Type B pancreatic cell (in vitro differentiated cells): Measurements from ENCODE around the gene NANOS1. TPM values are rescaled to one million over a fixed set of nuclear protein-coding genes. Genes with fewer than 3 reads are reported as not detected.

ENCODE experiments used
- DNase-seq: peaks from one replicate; pipeline ENCODE4 v3.0.0; 2021; ENCODE audit warnings: mixed read lengths; ENCODE audit not compliant: unreplicated experiment; ENCODE audit errors: extremely low spot score
- H3K27ac Mint-ChIP-seq: 2 replicates; pipeline ENCODE4 v1.8.0; 2021; ENCODE audit warnings: mild to moderate bottlenecking, mixed read lengths
- H3K27me3 Mint-ChIP-seq: 2 replicates; pipeline ENCODE4 v1.8.0; 2021; ENCODE audit warnings: mixed read lengths
- H3K36me3 Mint-ChIP-seq: 2 replicates; pipeline ENCODE4 v1.8.0; 2021; ENCODE audit warnings: mixed read lengths
- H3K4me1 Mint-ChIP-seq: one replicate; pipeline ENCODE4 v1.8.0; 2021; ENCODE audit warnings: mixed read lengths; ENCODE audit not compliant: unreplicated experiment
- H3K4me3 Mint-ChIP-seq: 2 replicates; pipeline ENCODE4 v1.8.0; 2021; ENCODE audit warnings: mild to moderate bottlenecking, mixed read lengths
- H3K9me3 Mint-ChIP-seq: 2 replicates; pipeline ENCODE4 v1.8.0; 2021; ENCODE audit warnings: mixed read lengths
- CTCF ChIP-seq: fragments of 200-600 bp; sonication (generic); conservative IDR thresholded peaks from 2 replicates; pipeline ENCODE4 v1.5.0; 2021; ENCODE audit warnings: antibody characterized with exemption, mild to moderate bottlenecking
- long read RNA-seq: library from polyadenylated mRNA; unstranded; transcript quantifications from one replicate; pipeline ENCODE4 v2.0.0, GENCODE V29; 2020
- total RNA-seq: library from RNA; stranded (reverse); gene quantifications from 2 replicates; pipeline ENCODE4 v1.2.1, GENCODE V29; 2021; ENCODE audit warnings: low replicate concordance

Gene NANOS1
- total RNA-seq, result 10.1 and 14.4 TPM in 2 replicates
- long read RNA-seq, partial matches to known transcripts, result 0 of 2 reads
- long read RNA-seq, other reads (novel, unspliced or antisense), result 0 of 2 reads

- no peak for TF ChIP-seq CTCF
- H3K36me3 Mint-ChIP-seq, result peaks cover 19% of the 10 kb centered on the region
- H3K4me3 Mint-ChIP-seq, result peak within 1 kb of the TSS; percentile 85
- H3K27ac Mint-ChIP-seq, result peak within 1 kb of the TSS; percentile 29
- no peaks in the 10 kb centered on the region for H3K9me3 Mint-ChIP-seq
- peaks cover 4% of the 10 kb centered on the region for H3K27me3 Mint-ChIP-seq
- peak; percentile 75 for DNase-seq
- H3K4me1 Mint-ChIP-seq, result peaks cover 6% of the 10 kb centered on the region
Measured at GRCh38 chr10:119029613-119030420, at the start of gene NANOS1. Gene NANOS1 (plus strand): TSS chr10:119029714. CDS start chr10:119029802, 88 bp downstream.

- no peaks in the 10 kb centered on the region for H3K27me3 Mint-ChIP-seq
- no peak for DNase-seq
- H3K4me1 Mint-ChIP-seq, result peaks cover 6% of the 10 kb centered on the region
- peaks cover 4% of the 10 kb centered on the region for H3K9me3 Mint-ChIP-seq
- no peaks in the 10 kb centered on the region for H3K36me3 Mint-ChIP-seq
- H3K27ac Mint-ChIP-seq, result no peak overlapping the region
- no peak for TF ChIP-seq CTCF
- H3K4me3 Mint-ChIP-seq, result no peak overlapping the region
Measured at GRCh38 chr10:118980135-118980865, 49.2 kb upstream of the NANOS1 start.

DNA sequence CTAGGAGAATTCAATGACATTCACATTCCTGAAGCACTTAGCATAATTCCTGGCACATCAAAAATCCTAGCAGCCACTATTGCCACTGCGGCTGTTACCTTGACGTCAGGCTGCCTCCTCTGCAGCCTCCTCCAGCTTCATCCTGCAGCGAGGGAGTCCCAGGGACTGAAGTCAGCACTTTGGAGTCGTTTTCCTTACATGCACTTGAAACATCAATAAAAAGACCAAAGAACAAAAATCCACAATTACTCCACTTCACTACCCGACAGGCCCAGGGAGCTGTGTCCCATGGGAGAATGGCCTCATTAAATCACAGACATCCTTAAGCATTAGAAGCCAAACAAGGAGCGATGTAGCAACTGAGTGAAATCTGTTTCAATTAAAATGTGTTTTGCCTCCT, 48.6 kb upstream of the NANOS1 start:
- Mint-ChIP-seq H3K27me3 (no peaks in the 10 kb centered on the region), H3K36me3 (no peaks in the 10 kb centered on the region), H3K27ac (no peak overlapping the region), H3K9me3 (peaks cover 4% of the 10 kb centered on the region), H3K4me3 (no peak overlapping the region), H3K4me1 (peaks cover 6% of the 10 kb centered on the region)
- DNase-seq, result no peak
- no peak for TF ChIP-seq CTCF

DNA sequence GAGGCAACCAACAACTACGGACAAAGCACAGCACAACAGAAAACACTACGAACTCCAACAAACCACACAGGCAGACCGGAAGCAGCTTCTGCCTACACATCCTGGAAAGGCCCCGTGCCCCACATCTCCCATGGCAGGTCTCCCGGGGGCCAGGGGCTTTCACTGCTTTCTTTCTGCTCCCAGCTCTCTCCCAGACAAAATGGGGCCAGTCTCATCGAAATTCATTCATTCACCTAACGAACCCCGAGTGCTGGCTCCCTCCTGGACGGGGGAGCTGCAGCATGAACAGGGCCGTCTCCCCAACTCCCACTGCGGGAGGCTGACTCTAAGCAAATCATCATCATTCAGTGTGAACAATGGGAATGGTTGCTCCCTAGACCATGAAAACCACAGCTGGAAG, 47.6 kb upstream of the NANOS1 start:
- no peak overlapping the region for H3K4me3 Mint-ChIP-seq
- no peaks in the 10 kb centered on the region for H3K27me3 Mint-ChIP-seq
- no peaks in the 10 kb centered on the region for H3K36me3 Mint-ChIP-seq
- TF ChIP-seq CTCF, result no peak
- no peak overlapping the region for H3K27ac Mint-ChIP-seq
- DNase-seq, result no peak
- H3K9me3 Mint-ChIP-seq, result peaks cover 4% of the 10 kb centered on the region
- H3K4me1 Mint-ChIP-seq, result peaks cover 6% of the 10 kb centered on the region

GRCh38 chr10:118982366-118982765, 47.1 kb upstream of the NANOS1 start:
- Mint-ChIP-seq H3K4me3 (no peak overlapping the region), H3K27ac (no peak overlapping the region), H3K36me3 (no peaks in the 10 kb centered on the region), H3K4me1 (peaks cover 6% of the 10 kb centered on the region), H3K27me3 (no peaks in the 10 kb centered on the region), H3K9me3 (peaks cover 4% of the 10 kb centered on the region)
- no peak for DNase-seq
- no peak for TF ChIP-seq CTCF
